Testis (tissue), 3 donors: Measurements from ENCODE around the gene SPG7. TPM values are rescaled to one million over a fixed set of nuclear protein-coding genes. Genes with fewer than 3 reads are reported as not detected.

Source experiments
- DNase-seq: peaks from one replicate; pipeline ENCODE4 v3.0.0-alpha.2; 2019
- H3K27ac ChIP-seq, 2 donors: fragments of 200-600 bp; sonication (generic); one replicate each; pipeline ENCODE4 v1.5.1; 2019
- H3K27me3 ChIP-seq: fragments of 200-600 bp; sonication (generic); one replicate; pipeline ENCODE4 v1.5.1; 2019
- H3K36me3 ChIP-seq: fragments of 200-600 bp; sonication (generic); one replicate; pipeline ENCODE4 v1.5.1; 2017; ENCODE audit warnings: low read depth; ENCODE audit errors: missing control alignments
- H3K4me1 ChIP-seq: fragments of 200-600 bp; sonication (generic); one replicate; pipeline ENCODE4 v1.5.1; 2019
- H3K4me3 ChIP-seq, 2 donors: fragments of 200-600 bp; sonication (generic); one replicate each; pipeline ENCODE4 v1.5.1; 2017 to 2019
- H3K9me3 ChIP-seq: fragments of 200-600 bp; sonication (generic); one replicate; pipeline ENCODE4 v1.5.1; 2017
- POLR2A ChIP-seq: fragments of 450-650 bp; IDR thresholded peaks from one replicate; pipeline ENCODE4 v1.6.1; 2017; ENCODE audit warnings: antibody characterized with exemption, mild to moderate bottlenecking, moderate library complexity
- WGBS, 2 donors: methylation state at CpG; one replicate each; pipeline ENCODE4 v1.1.5; 2018; 5-methylcytosine and 5-hydroxymethylcytosine counted together
- intact Hi-C: fragments of 100-400 bp; cut with DNase I; formaldehyde crosslinking; loops from one replicate; pipeline ENCODE4 v1.15.1; 2023; ENCODE audit warnings: low total_unique reads
- polyA plus RNA-seq: library from polyadenylated mRNA; stranded (reverse); fragments of 350-450 nt; fragmentation: Illumina TruSeq; extraction: RNeasy Lipid Tissue Mini Kit (QIAGEN cat#74804); gene quantifications from one replicate; pipeline ENCODE4 v1.2.3, GENCODE V29; 2014; ENCODE audit warnings: low read depth, low replicate concordance; ENCODE audit not compliant: insufficient read depth
- total RNA-seq, 2 donors: library from RNA; depleted of rRNA; stranded (reverse); fragments of >200 nt; gene quantifications; one replicate each; pipeline ENCODE4 v1.2.3, GENCODE V29; 2016
- TF ChIP-seq, protein P1 (sequence below), 3 experiments: fragments of 450-650 bp in 2 of 3; fragments of 200-600 bp in 1 of 3; sonication (generic) in 1 of 3; IDR thresholded peaks; one replicate each; pipeline ENCODE4 v1.5.1; 2016 to 2019; ENCODE audit warnings: antibody characterized with exemption in 3 of 3, mild to moderate bottlenecking in 2 of 3, moderate library complexity in 1 of 3

The SPG7 gene
- total and polyA plus RNA-seq, 3 donors from 2014 or later: 97.9 to 307 (median 275) TPM

DNA sequence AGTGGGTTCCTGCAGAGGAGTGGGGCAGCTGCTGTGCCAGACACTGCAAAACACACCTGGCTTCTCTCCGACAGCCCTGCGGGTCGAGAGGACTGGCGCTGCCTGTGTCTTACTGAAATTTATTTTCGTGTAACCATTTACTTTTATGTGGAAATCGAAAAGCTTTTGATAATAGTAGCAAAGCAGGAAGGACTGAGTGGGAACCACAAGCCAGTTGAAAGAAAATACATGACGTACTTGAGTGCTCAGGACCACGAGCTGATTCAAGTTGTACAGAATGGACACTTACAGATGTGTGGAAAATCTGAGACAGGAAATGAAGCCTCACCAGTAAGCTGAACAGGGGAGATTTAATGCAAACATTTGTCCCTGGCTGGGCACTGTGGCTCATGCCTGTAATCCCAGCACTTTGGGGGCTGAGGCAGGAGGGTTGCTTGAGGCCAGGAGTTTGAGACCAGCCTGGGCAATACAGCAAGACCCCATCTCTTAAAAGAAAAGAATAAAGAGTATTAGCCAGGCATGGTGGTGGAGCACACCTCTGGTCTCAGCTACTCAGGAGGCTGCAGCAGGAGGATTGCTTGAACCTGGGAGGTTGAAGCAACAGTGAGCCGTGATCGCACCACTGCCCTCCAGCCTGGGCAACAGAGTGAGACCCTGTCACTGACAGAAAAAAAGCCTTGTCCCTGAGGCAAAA lies 41.0 kb downstream of the SPG7 start:
- no peaks in the 10 kb centered on the region for H3K27me3 ChIP-seq
- TF ChIP-seq POLR2A: no peak
- TF ChIP-seq, protein P1, sequence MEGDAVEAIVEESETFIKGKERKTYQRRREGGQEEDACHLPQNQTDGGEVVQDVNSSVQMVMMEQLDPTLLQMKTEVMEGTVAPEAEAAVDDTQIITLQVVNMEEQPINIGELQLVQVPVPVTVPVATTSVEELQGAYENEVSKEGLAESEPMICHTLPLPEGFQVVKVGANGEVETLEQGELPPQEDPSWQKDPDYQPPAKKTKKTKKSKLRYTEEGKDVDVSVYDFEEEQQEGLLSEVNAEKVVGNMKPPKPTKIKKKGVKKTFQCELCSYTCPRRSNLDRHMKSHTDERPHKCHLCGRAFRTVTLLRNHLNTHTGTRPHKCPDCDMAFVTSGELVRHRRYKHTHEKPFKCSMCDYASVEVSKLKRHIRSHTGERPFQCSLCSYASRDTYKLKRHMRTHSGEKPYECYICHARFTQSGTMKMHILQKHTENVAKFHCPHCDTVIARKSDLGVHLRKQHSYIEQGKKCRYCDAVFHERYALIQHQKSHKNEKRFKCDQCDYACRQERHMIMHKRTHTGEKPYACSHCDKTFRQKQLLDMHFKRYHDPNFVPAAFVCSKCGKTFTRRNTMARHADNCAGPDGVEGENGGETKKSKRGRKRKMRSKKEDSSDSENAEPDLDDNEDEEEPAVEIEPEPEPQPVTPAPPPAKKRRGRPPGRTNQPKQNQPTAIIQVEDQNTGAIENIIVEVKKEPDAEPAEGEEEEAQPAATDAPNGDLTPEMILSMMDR (IDR thresholded peaks at IDR 0.05): no peak
- WGBS, 2 donors: 92% methylated on average over 10 of the region's 10 CpGs
- no peak overlapping the region for H3K4me3 ChIP-seq
- DNase-seq: no peak
- no peaks in the 10 kb centered on the region for H3K4me1 ChIP-seq
- no peak overlapping the region for H3K27ac ChIP-seq
- H3K9me3 ChIP-seq: no peaks in the 10 kb centered on the region
- intact Hi-C loops: no loop called here
- H3K36me3 ChIP-seq: no peaks in the 10 kb centered on the region

DNA sequence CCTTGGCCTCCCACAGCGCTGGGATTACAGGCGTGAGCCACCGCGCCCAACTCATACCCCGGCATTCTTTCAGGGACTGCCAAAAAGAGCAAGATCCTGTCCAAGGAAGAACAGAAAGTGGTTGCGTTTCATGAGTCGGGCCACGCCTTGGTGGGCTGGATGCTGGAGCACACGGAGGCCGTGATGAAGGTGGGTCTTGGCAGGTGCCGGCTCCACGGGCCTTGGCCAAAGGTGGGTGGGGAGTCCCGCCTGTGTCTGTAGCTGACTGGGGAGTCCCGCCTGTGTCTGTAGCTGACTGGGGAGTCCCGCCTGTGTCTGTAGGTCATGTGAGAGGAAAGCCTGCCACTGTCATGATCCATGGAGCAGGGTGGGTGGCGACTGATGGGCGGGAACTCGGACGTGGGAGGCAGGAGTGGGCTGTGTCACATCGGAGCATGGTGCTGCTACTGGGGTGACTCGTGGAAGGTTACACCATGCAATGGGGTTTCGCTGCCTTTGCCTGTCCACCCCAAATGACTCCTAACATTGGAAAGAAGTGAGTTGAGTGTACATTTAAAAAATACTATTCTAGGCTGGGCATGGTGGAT lies 42.3 kb downstream of the SPG7 start:
- H3K4me1 ChIP-seq: no peaks in the 10 kb centered on the region
- no peak for DNase-seq
- no peak overlapping the region for H3K27ac ChIP-seq
- no peaks in the 10 kb centered on the region for H3K27me3 ChIP-seq
- intact Hi-C loops: no loop called here
- H3K4me3 ChIP-seq: no peak overlapping the region
- no peaks in the 10 kb centered on the region for H3K9me3 ChIP-seq
- 95% methylated on average over 13 to 22 of the region's 22 CpGs for WGBS, 2 donors
- no peak for TF ChIP-seq POLR2A
- TF ChIP-seq, protein P1 (IDR thresholded peaks at IDR 0.05): no peak
- H3K36me3 ChIP-seq: no peaks in the 10 kb centered on the region

DNA sequence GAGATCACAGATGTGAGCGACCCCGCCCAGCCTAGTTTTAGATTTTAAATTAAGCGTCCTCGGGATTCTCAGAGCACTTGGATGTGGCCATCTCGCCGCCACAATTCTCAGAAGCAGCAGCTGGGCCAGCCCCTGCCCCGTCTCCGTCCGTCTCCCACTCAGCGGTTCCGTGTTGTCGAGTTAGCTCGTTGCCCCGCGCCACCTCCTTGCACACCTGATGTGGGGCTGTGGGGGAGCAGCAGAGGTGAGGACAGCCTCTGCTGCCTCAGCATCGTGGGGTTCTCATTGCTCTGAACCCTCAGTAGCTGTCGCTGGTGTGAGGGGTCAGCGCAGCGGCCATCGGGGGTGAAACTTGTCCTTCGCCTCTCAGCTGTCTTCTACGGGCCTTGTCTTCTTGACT lies 44.1 kb downstream of the SPG7 start:
- Histone ChIP-seq H3K27me3 (no peaks in the 10 kb centered on the region), H3K4me1 (no peaks in the 10 kb centered on the region), H3K4me3 (no peak overlapping the region), H3K9me3 (no peaks in the 10 kb centered on the region), H3K36me3 (no peaks in the 10 kb centered on the region), H3K27ac (no peak overlapping the region)
- TF ChIP-seq, protein P1 (IDR thresholded peaks at IDR 0.05): no peak
- TF ChIP-seq POLR2A: no peak
- intact Hi-C loops: no loop called here
- no peak for DNase-seq
- WGBS, 2 donors: 91 to 94% methylated on average over 21 to 22 of the region's 22 CpGs

DNA sequence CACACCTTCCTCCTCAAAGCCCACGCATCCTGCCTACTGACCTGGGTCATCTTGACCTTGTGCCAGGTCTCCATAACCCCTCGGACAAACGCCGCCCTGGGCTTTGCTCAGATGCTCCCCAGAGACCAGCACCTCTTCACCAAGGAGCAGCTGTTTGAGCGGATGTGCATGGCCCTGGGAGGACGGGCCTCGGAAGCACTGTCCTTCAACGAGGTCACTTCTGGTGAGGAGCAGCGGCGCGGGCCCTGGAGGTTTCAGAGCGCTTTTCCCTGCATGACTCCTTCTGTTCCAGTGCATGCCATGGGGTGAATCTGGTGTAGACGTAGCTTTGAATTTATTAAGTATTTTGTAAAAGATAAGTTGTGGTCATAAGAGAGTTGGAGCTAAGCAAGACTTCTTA lies 44.7 kb downstream of the SPG7 start:
- no peaks in the 10 kb centered on the region for H3K36me3 ChIP-seq

More for the DNA sequence above, 44.7 kb downstream of the SPG7 start:
- H3K4me3 ChIP-seq: no peak overlapping the region
- 90 to 92% methylated on average over 13 of the region's 13 CpGs for WGBS, 2 donors
- no peaks in the 10 kb centered on the region for H3K9me3 ChIP-seq
- no peak for TF ChIP-seq POLR2A
- TF ChIP-seq, protein P1 (IDR thresholded peaks at IDR 0.05): no peak
- DNase-seq: no peak
- no peaks in the 10 kb centered on the region for H3K27me3 ChIP-seq
- intact Hi-C loops: no loop called here
- H3K27ac ChIP-seq: no peak overlapping the region
- no peaks in the 10 kb centered on the region for H3K4me1 ChIP-seq
